ENCODE results near the gene SUPT3H.

Gene SUPT3H

DNA sequence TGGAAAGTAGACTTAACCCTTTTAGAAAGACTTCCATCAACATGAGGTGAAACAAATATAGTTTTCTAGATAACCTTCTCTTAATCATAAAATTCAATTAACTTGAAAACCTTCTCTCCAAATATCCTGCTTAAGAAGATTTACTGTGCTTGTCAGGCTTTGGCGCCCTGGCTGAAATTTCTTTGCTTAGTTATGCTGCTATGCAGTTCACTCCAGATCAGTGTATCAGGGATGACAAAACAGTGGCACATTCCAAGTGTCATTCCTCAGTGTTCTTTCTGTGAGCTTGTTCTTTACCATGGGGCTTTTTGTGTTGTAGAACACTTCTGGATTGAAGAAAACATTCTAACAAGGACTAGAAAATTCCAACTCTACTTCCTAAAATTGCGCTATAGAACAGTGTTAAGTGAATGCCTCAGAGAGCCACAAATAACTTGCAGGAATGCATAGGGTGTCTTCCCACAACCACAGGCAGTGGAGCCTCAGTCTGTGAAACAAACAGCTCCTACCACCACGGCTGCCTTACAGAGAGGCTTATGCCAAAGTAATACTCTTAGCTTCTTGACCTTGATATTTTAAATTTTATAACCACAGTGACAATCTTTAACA, 546.6 kb downstream of the SUPT3H start:
- no peak for DNase-seq (ENCODE audit: low spot score)

DNA sequence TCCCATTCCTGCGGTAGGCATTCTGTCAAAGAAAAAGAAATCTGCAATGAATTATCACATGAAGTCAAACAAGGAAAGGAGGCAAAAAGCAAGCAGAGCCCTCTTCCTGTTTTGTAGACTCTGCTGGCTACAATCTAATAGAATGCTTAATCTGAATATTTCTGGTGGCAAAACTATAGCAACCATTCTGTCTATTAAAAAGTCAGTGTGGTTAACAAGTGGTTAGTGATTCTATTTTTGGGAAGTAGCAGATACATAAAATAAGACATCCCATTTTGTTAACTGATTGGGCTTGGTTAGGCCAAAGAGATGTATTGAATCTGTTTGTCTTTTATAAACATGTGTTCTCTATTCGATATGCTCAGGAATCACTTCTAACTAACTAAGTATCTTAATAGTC, 547.9 kb downstream of the SUPT3H start:
- no peak for DNase-seq (ENCODE audit: low spot score)

DNA sequence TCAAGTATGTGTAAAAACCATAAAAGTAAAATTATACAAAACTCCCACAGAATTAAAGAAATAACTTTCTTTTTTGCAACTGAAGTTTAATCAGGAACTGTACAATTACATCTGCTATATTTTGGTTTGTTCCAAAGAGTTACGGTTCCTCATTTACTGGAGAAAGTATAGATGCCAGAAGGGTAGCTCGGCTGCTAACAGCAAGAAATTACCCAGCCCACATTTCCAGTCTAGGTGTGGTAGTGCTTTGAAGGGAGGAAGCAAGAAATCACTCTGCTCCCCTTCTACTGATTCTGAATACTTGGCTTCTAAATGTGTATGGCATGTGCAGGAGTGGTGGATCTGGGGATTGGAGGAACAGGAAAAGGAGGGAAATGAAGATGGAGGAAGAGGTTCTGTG, 549.0 kb downstream of the SUPT3H start:
- no peak for DNase-seq (ENCODE audit: low spot score)

DNA sequence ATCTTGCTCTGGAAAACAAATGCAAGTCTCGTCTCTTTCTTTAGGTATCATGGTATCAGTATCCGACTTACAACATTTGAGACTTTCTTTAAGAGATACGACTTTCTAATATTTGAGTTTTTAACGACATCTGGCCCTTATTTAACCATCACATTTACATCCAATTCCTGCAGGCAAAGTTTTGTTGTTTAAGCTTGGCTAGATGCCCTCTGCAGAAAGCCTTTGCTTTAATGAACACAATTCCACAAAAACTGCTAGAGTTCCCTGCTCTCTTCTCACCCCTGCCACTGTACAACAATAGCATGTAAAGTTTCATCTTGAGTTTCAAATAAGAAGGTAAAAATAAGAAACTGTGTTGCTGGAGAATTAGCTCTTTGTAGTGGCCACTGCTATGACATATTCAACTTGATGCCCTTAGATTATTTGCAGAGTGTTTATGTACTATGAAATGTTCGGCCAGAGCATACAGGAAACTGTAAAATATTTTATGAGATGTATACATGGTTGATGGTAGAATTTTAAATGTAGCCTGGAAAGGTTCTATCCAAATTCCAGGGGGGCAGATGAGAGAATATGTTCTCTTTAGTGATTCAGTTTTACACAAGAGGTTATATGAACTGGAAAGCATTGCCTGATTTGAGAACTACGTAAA, 551.6 kb downstream of the SUPT3H start:
- DNase-seq (ENCODE audit: low spot score) = no peak

DNA sequence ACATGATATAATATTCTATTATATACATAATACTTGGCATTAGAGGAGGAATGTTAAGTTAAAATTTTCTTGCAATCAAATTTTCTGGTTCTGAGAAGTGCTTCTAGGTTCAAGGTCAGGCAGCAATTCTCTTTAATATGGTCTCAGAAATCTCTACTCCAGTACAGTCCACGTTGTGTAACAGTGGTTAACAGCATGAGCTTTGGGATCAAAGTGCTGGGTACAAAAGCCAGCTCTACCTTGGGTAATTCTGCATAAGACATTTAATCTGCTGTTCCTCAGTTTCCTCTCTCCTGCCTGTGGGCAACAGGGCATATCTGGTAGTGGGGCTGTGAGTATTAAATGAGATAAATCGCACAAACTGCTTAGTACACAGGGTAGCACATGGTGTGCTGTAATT, 552.5 kb downstream of the SUPT3H start:
- DNase-seq (ENCODE audit: low spot score) = no peak

DNA sequence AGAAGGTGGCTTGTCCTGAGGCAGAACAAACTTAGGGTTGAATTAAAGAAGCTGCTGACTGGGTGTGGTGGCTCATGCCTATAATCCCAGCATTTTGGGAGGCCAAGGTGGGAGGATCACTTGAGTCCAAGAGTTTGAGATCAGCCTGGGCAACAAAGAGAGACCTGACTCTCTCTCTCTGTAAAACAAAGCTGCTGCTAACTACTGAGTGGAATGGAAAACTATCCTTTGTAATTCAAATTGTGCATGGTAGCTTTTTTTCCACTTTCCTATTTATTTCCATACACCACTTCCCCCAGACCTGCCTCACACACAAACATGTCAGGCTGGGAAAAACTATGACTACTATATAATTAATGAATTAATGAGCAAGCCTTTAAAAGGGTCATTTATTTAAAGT, 553.2 kb downstream of the SUPT3H start:
- DNase-seq (ENCODE audit: low spot score) = no peak

DNA sequence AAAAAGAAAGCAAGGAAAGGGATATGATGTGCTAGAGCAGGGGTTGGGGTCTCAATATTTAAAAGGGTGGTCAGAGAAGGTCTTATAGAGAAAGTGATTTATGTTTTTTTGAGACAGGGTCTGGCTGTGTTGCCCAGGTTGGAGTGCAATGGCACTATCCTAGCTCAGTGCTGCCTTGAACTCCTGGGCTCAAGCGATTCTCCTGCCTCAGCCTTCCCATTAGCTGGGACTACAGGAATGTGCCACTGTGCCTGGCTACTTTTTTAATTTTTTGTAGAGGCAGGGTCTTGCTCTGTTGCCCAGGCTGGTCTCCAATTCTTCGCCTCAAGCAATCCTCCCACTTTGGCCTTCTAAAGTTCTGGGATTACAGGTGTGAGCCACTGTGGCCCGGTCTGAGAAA, 557.0 kb downstream of the SUPT3H start:
- DNase-seq (ENCODE audit: low spot score) = no peak

DNA sequence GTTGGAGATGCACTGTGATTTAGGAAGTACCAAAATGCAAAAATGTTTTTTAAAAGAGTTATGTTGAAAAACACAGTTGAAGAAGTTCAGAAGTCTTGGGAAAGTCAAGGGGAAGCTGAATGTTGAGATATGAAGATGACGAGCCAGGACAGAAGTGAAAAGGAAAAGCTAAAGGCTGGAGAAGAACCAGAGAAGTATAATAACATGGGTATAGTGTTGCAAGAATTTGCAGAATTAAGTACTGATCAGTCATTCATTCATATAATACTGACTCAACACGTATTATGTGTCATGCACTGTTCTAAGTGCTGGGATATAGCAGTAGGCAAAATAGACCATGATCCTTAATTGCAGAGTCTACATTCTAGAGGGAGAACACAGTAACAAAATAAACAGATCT, 557.4 kb downstream of the SUPT3H start:
- DNase-seq (ENCODE audit: low spot score) = no peak

DNA sequence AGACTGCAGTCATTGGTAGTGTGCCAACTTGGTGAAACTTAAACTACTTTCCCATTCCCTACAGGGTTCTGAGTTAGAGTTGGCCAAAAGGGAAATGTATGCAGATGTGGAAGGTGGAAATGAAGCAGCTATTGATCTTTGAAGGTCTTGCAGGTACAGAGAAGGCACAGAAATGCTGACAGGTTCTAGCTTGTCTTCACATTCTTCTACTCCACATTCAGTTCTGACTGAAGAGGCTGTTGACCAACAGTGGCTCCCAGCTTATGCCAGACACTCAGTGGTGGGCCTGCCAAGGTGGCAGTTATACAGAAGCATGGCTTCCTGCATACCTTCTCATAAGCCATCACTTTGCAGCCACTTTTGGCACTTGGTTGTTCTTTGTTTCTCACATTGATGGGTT, 566.3 kb downstream of the SUPT3H start:
- DNase-seq (ENCODE audit: low spot score) = no peak

DNA sequence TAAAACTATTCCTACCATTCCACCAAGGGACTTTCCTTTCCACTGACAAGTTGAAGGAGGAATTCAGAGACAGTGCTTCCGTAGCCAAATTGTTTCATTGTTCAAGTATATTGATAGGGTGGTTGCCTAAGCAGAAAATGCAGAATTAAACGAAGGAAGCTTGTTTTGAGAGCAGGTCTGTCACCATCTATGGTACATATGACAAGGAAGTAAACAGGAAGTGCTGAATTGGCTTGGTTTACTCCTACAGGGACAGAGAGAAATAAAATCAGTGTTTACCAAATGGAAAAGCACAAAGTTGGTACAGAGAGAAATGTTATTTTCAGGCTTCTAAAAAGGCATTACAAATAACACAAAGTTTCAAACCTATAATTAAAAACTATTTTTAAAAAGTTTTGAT, 568.5 kb downstream of the SUPT3H start:
- no peak for DNase-seq (ENCODE audit: low spot score)

DNA sequence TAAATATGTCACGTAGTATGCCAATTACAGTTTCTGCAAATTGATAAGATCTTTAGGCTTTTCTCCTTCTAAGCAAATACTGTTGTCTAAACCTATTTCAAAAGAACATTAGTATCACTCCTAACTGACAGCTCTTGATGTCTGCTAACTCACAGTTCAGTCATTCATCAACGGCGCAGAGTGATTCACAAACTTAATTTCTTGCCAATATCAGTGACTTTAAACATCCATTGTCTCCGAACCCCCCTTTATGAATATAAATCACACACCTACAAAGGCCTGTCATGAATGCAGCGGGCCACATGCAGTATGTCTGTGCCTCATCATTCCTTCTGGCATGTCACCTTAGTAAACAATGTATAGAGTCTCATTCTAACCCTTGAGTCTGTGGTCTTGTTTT, 569.6 kb downstream of the SUPT3H start:
- no peak for DNase-seq (ENCODE audit: low spot score)

DNA sequence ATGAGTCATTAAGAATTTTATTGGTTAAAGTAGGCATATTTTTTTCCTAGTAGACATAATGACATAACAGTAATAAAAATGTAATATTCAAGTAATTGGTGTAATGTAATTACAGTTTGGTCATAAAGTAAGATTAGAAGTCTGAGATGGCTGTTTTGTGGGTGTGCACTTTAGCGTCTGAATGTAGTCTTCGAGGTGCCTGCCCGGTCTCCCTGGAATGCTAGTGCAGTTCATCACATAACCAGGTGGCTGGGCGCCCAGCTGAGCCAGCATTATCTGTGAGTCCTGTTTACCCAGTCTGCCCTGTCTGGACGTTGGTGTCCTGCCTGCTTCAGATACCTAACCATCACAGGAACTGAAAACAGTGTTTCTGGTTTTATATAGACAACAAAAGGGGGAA, 571.1 kb downstream of the SUPT3H start:
- DNase-seq (ENCODE audit: low spot score) = no peak

DNA sequence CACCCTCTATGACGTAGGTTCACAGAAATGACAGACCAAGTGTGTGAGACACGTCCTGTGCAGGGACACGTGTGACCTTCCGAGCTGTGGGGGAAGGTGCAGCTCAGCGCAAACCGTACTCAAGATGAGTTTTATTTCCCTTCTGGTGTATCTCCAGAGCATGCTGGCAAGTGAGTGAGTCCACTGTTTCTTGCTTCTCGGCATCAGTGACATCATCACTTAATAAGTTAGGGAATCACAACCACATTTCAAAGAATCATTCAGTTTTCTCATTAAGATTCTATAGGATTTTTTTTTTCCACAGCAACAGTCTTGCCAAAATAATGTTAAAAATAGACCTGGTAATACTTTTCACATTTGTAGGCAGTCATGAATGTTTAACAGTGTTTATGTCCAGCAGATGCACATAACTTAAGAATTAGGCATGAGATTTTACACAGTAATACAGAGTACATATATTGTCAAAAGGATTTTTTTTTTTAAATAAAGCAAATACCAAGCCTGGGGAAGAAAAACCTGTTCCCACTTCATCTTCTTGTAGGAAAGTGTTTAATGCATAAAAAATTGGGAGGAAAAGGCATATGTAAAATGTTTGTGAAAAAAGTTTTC, 572.4 kb downstream of the SUPT3H start:
- no peak for DNase-seq (ENCODE audit: low spot score)

DNA sequence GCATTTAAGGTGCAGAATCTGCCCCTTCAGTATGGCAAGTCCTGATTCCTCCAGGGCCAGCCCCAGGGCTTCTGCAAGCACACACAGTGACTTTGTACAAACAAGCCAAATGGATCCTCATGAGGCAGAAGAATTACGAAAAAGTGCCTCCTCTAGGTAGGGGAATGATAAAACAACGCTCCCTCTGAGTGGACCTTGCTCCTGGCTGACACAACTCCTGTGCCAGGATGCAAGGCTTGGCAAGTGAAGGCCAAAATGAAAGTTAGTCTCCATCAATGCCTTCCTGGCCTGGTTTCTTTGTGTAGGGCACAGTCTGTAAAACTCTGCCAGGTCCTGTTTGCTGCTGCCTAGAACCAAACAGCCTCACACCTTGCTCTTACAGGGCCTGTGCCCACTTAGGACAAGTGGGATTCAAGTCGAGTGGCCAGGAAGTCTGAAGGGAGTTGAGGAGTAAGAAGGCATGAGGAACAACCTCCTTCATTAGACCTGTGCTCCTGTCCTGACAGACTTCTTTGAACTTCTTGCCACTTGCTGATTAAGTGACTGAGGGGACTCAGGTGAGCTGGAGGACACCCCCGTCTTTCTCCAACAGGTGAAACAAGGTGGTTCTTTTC, 573.1 kb downstream of the SUPT3H start:
- no peak for DNase-seq (ENCODE audit: low spot score)

DNA sequence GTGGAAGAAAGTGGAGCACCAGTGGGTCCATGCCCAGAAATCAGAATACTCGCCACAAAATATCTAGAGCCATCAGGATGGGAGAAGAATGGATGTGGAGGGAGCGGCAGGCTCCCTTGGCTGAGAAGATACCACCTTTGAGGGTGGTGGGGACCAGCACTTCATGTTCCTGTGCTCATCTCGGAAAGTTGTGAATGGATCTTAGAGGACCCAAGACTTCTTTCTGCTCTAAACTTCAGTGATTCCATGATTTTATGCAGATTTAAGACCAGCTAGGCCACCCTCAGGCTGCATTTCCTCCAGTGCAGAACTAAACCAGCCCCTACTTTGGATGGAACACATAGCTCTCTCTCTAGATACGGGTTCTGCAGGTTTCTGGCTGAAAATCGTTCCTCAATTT, 573.7 kb downstream of the SUPT3H start:
- DNase-seq (ENCODE audit: low spot score) = no peak

DNA sequence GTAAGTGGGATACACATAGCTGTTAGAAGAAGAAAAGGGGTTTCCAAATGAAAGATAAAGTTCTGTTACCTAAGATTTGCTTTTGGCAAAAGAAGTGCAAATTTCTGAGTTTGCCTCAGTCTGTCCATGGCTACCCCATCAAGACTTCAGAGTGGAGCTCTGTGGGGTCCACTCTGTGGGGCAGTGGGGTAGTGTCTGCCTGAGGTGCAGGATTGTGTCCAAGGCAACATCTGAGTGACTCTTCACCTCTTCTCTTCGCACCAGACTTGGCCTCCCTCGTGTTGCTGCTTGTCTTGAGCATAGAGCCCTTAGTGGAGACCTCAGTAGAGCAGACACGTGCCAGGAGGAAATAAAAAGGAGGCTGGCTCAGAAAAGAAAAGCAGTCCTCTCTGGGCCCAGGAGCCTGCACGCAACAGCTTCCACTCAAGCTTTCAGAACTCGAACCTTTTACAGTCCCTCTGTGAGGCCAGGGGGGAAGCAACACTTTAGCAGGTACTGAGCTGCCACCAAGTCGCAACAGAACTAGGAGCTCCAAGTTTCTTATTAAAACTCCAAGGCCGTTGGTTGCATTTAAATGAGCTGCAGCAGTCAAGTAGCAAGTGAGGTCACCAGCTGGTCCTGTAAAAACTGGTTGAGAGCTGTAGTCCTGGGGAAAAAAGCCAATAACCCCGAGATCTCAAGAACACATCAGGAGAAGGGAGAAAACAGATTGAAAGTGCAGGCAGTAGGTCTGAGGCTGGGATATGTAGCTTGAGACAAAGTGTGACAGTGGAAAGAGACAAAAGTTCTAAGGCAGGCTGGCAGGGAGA, 576.7 kb downstream of the SUPT3H start:
- DNase-seq (ENCODE audit: low spot score) = no peak

DNA sequence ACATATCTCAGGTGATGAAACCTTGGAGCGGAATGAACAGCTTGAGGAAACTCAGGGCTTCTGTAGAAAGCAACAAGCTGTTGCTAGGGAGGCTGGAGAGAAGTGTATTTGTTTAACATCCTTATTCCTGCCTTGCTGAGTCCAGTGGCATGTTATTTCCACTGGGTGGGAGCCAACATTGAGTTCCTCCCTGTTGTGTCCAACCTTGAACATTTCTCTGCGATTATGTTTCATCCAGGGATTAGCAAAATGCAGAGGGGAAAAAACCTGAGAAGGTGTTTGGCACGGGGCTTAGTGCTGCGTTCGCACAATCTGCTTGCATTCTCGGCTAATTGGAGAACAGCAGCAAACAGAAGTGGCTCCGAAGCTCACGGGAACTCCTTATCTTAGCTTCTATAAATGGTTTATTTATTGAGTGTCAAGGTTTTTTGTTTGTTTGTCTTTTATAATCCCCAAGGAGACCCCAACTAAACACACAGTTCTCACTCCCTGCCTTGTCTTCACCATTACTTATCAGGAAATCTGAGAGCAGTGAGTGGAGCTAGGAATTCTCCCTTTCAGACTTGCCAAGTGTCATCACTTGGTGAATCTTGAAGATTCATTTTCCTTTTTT, 577.5 kb downstream of the SUPT3H start:
- DNase-seq (ENCODE audit: low spot score) = no peak

DNA sequence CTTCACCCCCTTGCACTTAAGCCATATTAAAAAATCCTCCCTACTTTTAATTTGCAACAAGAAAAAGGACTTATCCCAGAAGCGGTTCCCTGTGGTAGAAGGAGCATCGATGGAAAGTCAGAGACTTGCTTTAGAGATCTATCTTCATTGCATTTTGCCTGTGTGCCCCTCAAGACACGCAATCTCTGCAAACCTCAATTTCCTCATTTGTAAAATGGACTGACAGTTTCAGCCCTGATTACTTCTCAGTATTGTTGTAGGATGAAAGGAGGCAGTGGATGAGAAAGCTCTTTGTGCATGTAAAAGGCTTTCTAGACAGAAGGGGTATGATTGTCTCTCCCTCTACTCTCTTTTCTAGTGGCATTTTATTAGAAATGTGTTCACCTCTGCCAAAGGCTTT, 580.0 kb downstream of the SUPT3H start:
- no peak for DNase-seq (ENCODE audit: low spot score)

DNA sequence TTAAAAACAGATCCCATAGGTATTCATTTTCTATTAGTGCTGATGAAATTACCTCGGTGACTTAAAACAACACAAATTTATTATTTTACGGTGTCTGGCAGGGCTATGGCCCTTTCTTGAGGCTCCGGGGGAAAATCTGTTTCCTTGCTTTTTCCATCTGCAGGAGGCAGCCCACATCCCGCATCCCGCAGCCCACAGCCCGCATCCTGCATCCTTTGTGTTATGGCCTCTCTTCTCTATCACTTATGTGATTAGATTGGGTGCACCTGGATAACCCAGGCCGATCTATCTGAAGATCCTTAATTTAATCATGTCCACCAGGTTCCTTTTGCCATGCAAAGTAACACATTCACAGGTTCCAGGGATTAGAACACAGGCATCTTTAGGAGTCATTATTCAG, 582.4 kb downstream of the SUPT3H start:
- no peak for DNase-seq (ENCODE audit: low spot score)

DNA sequence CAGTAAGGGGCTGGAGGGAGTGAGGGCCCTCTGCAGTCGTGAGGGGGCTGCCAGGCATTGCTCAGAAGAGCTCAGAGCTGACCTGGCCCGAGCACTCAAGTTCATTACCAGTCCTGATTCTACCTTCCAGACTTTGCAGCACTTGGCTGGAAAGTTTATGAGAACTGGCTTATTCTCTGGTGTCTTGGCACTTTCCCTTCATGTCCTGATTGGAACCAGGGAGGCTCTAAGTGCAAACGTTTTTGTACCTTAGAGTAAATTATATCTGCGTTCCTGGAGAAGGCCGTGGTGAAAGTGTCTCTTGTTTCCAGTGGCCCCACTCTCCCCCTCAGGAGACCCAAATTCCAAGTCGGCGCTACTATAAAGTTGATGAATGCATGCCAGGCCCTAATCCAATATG, 587.9 kb downstream of the SUPT3H start:
- no peak for DNase-seq (ENCODE audit: low spot score)

DNA sequence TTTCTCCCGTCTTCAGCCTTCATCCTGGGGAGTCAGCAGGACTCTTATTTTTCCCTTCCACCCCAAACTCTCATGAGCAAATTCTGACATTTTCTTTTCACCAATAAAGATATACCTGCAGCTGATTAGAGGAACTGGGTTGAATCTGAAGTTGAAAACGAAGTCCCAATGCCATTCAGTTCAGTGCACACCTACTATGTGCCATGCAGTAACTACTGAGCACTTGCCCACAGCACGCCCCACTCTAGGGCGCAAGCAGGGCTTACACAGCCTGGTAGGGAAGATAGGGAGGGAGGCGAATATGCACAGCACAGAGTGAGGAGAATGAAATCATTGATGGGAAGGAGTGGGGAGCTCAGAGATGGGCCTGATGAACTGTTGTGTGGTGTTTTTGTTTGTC, 588.7 kb downstream of the SUPT3H start:
- DNase-seq (ENCODE audit: low spot score) = no peak

DNA sequence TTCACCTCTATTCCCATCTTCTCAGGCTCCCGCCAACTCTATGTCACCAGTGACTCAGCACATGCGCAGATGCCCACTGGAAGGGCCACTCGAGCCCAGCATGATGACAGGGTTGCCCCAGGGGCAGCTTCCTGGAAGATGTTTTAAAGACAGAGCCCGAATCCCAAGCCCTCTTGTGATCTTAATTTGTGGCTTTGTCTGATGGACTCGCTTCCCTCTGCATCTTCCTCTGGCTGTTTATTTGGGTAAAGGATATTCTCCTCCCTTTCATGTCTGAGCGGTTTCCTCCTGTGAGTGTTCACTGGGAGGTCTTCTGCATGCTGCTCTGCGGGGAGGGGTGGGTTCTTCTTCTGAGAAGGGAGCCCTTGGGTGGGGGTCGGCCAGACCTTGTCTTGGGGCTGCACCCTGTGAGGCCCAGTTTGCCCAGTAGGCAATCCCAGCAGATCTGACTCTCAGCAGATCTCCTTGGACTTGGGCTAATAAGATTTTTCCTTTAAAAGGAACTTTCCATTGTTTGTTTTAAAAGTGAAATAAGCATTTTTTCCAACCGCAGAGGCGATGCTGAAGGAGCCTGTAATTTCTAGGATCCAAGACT, 589.2 kb downstream of the SUPT3H start:
- no peak for DNase-seq (ENCODE audit: low spot score)

Data from cerebellar cortex (tissue), 1 donor.